ENCODE results near the gene HAL.

HAL gene

DNA sequence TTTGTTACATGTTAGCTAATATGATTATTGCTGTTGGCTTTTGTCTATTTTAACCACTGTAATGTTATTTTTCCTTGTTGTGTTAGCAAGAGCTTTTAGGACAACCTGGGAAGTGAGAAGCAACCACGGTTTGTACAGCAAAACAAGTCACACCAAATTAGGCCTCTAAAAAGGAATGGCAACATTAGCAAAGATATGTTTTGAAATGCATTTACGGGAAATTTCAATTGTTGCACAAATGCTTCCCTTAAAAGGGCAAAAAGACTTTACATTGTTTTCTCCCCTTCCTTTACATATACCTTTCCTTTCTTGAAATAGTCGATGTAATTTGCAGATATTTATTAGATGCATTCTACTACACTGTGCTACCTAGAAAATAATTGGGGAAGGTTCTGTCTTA lies 43.4 kb upstream of the HAL start:
- TF ChIP-seq, protein P1, sequence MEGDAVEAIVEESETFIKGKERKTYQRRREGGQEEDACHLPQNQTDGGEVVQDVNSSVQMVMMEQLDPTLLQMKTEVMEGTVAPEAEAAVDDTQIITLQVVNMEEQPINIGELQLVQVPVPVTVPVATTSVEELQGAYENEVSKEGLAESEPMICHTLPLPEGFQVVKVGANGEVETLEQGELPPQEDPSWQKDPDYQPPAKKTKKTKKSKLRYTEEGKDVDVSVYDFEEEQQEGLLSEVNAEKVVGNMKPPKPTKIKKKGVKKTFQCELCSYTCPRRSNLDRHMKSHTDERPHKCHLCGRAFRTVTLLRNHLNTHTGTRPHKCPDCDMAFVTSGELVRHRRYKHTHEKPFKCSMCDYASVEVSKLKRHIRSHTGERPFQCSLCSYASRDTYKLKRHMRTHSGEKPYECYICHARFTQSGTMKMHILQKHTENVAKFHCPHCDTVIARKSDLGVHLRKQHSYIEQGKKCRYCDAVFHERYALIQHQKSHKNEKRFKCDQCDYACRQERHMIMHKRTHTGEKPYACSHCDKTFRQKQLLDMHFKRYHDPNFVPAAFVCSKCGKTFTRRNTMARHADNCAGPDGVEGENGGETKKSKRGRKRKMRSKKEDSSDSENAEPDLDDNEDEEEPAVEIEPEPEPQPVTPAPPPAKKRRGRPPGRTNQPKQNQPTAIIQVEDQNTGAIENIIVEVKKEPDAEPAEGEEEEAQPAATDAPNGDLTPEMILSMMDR (IDR thresholded peaks at IDR 0.05; ENCODE audit: insufficient read depth, low read depth, low read length, missing control alignments), result no peak
- no peak for DNase-seq (ENCODE audit: low read depth)
- no peak overlapping the region for H3K4me3 ChIP-seq (ENCODE audit: low read depth, low read length)

GRCh38 chr12:96036765-96037455 lies 40.8 kb upstream of the HAL start:
- no peak overlapping the region for H3K4me3 ChIP-seq (ENCODE audit: low read depth, low read length)
- TF ChIP-seq, protein P1 (IDR thresholded peaks at IDR 0.05; ENCODE audit: insufficient read depth, low read depth, low read length, missing control alignments), result no peak
- DNase-seq (ENCODE audit: low read depth), result no peak

- TF ChIP-seq, protein P1 (IDR thresholded peaks at IDR 0.05; ENCODE audit: insufficient read depth, low read depth, low read length, missing control alignments), result no peak
- peak within 1 kb of the TSS; percentile 80 for H3K4me3 ChIP-seq (ENCODE audit: low read depth, low read length)
- peak; percentile 98 for DNase-seq (ENCODE audit: low read depth)
Measured at GRCh38 chr12:96035283-96036236, 39.4 kb upstream of the HAL start, which contains the start of gene LTA4H. Gene LTA4H (minus strand): TSS chr12:96035587. CDS start chr12:96035519, 68 bp downstream.

DNA sequence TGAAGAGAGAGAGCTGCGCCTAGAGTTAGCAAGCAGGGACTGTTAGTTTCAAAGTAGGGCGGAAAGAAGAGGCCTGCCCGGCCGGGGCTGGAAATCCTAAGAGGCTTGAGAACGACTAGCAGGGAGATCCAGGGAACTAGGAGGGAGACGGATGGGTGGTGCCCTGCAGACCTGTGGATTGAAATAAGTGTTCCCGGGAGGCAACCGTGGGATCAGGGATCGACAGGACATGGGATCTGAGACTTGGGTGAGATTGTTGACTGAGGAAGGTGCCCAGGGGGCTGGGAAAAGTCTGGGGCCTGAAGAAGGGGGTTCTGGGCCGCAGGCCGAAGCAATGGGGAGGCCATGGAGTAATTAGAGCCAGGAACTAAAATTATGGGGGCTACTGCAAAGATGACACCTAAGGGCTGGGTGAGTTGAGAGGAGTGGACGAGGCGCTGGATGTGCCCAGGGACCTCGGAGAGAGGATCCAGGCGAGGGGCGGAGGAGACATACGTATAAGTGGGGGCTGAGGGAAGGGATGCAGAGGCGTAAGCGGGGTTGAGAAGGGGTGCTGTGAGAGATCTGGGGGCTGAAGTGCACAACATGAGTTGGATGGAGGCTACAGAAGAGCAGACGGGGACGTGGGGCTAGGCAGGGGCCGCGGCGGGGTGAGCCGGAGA lies 38.6 kb upstream of the HAL start:
- TF ChIP-seq, protein P1 (IDR thresholded peaks at IDR 0.05; ENCODE audit: insufficient read depth, low read depth, low read length, missing control alignments), result no peak
- peak overlapping the region; percentile 80 for H3K4me3 ChIP-seq (ENCODE audit: low read depth, low read length)
- DNase-seq (ENCODE audit: low read depth), result no peak

DNA sequence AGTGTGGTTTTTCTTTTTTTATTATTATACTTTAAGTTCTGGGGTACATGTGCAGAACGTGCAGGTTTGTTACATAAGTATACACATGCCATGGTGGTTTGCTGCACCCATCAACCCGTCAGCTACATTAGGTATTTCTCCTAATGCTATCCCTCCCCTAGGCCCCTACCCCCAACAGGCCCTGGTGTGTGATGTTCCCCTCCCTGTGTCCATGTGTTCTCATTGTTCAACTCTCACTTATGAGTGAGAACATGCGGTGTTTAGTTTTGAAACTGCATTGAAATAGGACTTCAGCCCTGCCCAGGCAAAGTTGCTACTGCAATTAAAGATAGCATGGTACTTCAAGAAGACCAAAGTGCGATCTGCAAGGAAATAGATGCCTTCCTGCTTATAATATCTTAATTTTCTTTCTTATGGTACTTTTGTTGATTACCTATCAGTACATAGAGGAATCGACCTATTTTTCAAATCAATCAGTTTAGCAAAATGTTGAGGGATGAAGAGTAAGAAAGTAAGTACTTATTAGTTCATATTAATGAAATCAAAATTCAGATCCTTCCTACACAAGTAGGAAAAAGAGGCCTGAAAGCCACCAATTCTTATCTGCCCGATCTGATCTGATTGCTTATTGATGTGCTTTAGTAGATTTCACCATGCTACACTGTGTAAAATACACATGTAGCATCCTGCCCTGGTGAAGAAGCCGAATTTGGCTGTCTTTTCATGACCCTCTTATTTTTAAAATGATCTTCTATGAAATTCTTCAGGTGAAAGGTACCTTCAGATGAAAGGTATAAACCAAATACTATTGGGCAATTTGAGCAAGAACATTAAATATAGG lies 37.6 kb upstream of the HAL start:
- no peak for DNase-seq (ENCODE audit: low read depth)
- H3K4me3 ChIP-seq (ENCODE audit: low read depth, low read length), result no peak overlapping the region
- TF ChIP-seq, protein P1 (IDR thresholded peaks at IDR 0.05; ENCODE audit: insufficient read depth, low read depth, low read length, missing control alignments), result no peak

DNA sequence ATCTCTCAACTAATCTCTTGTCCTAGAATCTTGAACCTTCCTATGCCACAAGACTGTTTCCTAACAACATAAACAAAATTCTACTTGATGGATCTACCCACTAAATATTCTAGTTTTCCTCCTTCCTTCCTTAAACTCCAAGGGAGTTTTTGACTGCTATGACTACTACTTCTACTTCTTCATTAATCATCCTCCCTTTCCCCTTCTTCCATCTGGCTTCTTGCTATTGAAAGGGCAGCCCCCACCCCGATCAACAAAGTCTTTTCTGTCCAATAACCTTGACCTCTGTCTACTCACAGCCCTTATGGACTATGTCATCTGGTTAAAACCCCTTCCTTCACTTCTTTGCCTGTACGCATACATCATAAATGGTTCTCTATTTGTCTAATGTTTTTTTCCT lies 33.7 kb upstream of the HAL start:
- H3K4me3 ChIP-seq (ENCODE audit: low read depth, low read length), result no peak overlapping the region
- TF ChIP-seq, protein P1 (IDR thresholded peaks at IDR 0.05; ENCODE audit: insufficient read depth, low read depth, low read length, missing control alignments), result no peak
- no peak for DNase-seq (ENCODE audit: low read depth)
